Large intestine (tissue), 3 donors: ENCODE measurements around the gene SNRNP48. TPM values are rescaled to one million over a fixed set of nuclear protein-coding genes. Genes with fewer than 3 reads are reported as not detected.

Source experiments
- DNase-seq, 2 donors: peaks; one replicate each; pipeline versions ENCODE4 v3.0.0 to v3.0.0-alpha.2; 2013
- H3K27ac ChIP-seq: one replicate; pipeline ENCODE4 v1.5.1; 2013; ENCODE audit warnings: low read length
- H3K27me3 ChIP-seq: 2 replicates; pipeline ENCODE4 v1.6.1; 2013; ENCODE audit warnings: low read length; ENCODE audit not compliant: control insufficient read depth, insufficient read depth
- H3K36me3 ChIP-seq: 2 replicates; pipeline ENCODE4 v1.6.1; 2013; ENCODE audit warnings: low read length; ENCODE audit not compliant: control insufficient read depth, insufficient read depth
- H3K4me1 ChIP-seq: one replicate; pipeline ENCODE4 v1.6.1; 2013; ENCODE audit warnings: low read length; ENCODE audit not compliant: control insufficient read depth, insufficient read depth
- H3K4me3 ChIP-seq: one replicate; pipeline ENCODE4 v1.5.1; 2013; ENCODE audit warnings: low read length
- H3K9me3 ChIP-seq: one replicate; pipeline ENCODE4 v1.6.1; 2013; ENCODE audit warnings: mild to moderate bottlenecking, low read depth, low read length, moderate library complexity; ENCODE audit not compliant: control insufficient read depth
- WGBS: methylation state at CpG from one replicate; pipeline ENCODE4 v1.1.5; 2013; ENCODE audit warnings: low lambda C conversion rate; ENCODE audit not compliant: insufficient coverage; 5-methylcytosine and 5-hydroxymethylcytosine counted together
- polyA plus RNA-seq: library from polyadenylated mRNA; unstranded; fragments of 120-200 nt; gene quantifications from one replicate; pipeline ENCODE4 v1.2.1, GENCODE V29; 2013

The SNRNP48 gene
- polyA plus RNA-seq, 1 donor, result 18.6 TPM

DNA sequence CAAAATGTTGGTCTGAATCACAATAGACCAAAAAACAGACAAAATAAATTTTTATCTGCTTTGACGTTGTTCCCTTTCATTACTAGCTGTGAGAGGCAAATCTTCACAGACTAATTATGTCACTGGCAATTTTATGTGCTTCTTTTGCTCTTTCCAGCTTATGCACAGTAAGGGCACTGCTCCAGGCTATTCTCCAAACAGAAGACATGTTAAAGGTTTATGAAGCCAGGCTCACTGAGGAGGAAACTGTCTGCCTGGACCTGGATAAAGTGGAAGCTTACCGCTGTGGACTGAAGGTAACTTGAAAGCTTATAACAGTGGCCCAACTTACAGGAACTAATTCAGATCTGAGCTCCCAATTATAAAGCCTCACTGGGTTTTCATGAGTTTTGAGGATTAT, 15.5 kb upstream of the SNRNP48 start:
- Histone ChIP-seq H3K4me3 (no peak overlapping the region), H3K9me3 (no peaks in the 10 kb centered on the region), H3K27me3 (no peaks in the 10 kb centered on the region), H3K27ac (no peak overlapping the region), H3K4me1 (no peaks in the 10 kb centered on the region), H3K36me3 (peaks cover 72% of the 10 kb centered on the region)
- DNase-seq, result no peak
- whole genome bisulfite sequencing, result no CpG with 5 or more reads among the region's 2 CpGs

DNA sequence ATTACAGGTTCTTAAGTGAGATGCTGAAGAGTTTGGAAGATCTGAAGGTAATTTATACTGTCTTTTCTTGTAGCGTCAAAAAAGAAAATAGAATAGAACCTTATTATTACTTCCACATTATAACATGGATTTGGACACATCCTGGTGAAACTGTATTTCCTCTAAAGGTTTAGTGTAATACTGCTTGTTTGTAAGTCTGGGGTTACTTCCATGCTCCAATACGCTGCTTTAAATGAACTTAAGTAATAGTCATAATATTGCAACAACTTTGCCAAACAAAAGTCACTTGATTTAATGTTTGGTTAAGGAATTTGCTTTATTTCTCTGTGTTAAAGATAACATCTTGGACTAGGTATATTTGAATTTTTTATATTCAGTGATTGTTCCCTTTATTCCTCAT, 11.5 kb upstream of the SNRNP48 start:
- Histone ChIP-seq H3K36me3 (peaks cover 69% of the 10 kb centered on the region), H3K27ac (no peak overlapping the region), H3K9me3 (peaks cover 2% of the 10 kb centered on the region), H3K4me1 (no peaks in the 10 kb centered on the region), H3K4me3 (no peak overlapping the region), H3K27me3 (no peaks in the 10 kb centered on the region)
- DNase-seq, result no peak
- WGBS, result 50% methylated on average over 2 of the region's 2 CpGs

DNA sequence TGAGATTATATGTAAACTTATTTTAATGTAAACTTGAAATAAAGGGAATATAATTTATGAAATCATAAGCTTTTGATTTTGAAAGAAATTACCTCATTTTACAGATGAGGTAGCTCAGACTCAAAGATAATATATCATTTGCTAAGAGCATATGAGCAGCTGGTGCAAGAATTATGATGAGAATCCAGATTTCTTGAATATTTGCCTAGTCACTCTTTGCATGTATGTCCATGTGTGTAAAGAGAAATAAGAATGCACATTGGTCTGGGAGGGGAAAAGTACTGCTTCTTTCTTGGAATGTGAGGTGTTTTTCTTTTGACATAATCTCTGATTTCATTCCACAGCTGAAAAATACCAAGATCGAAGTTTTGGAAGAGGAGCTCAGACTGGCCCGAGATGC, 11.1 kb upstream of the SNRNP48 start:
- H3K4me1 ChIP-seq, result no peaks in the 10 kb centered on the region
- DNase-seq, result no peak
- no peak overlapping the region for H3K27ac ChIP-seq
- H3K4me3 ChIP-seq, result no peak overlapping the region
- peaks cover 2% of the 10 kb centered on the region for H3K9me3 ChIP-seq
- H3K27me3 ChIP-seq, result no peaks in the 10 kb centered on the region
- H3K36me3 ChIP-seq, result peaks cover 72% of the 10 kb centered on the region
- 100% methylated on average over 2 of the region's 2 CpGs for WGBS

DNA sequence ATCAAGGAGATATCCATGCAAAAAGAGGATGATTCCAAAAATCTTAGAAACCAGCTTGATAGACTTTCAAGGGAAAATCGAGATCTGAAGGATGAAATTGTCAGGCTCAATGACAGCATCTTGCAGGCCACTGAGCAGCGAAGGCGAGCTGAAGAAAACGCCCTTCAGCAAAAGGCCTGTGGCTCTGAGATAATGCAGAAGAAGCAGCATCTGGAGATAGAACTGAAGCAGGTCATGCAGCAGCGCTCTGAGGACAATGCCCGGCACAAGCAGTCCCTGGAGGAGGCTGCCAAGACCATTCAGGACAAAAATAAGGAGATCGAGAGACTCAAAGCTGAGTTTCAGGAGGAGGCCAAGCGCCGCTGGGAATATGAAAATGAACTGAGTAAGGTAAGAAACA, 10.1 kb upstream of the SNRNP48 start:
- peaks cover 73% of the 10 kb centered on the region for H3K36me3 ChIP-seq

DNA sequence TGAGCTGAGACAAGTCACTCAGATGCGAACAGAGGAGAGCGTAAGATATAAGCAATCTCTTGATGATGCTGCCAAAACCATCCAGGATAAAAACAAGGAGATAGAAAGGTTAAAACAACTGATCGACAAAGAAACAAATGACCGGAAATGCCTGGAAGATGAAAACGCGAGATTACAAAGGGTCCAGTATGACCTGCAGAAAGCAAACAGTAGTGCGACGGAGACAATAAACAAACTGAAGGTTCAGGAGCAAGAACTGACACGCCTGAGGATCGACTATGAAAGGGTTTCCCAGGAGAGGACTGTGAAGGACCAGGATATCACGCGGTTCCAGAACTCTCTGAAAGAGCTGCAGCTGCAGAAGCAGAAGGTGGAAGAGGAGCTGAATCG, 9.5 kb upstream of the SNRNP48 start:
- no peaks in the 10 kb centered on the region for H3K4me1 ChIP-seq
- no peak overlapping the region for H3K27ac ChIP-seq
- no peaks in the 10 kb centered on the region for H3K27me3 ChIP-seq
- peaks cover 74% of the 10 kb centered on the region for H3K36me3 ChIP-seq
- no peak overlapping the region for H3K4me3 ChIP-seq
- DNase-seq, result no peak
- peaks cover 11% of the 10 kb centered on the region for H3K9me3 ChIP-seq
- 87% methylated on average over 6 of the region's 13 CpGs for WGBS

More for the DNA sequence above, 10.1 kb upstream of the SNRNP48 start:
- H3K27ac ChIP-seq, result no peak overlapping the region
- peaks cover 4% of the 10 kb centered on the region for H3K9me3 ChIP-seq
- no peaks in the 10 kb centered on the region for H3K27me3 ChIP-seq
- 100% methylated on average over 1 of the region's 9 CpGs for WGBS
- H3K4me1 ChIP-seq, result no peaks in the 10 kb centered on the region
- H3K4me3 ChIP-seq, result no peak overlapping the region
- DNase-seq, result no peak

DNA sequence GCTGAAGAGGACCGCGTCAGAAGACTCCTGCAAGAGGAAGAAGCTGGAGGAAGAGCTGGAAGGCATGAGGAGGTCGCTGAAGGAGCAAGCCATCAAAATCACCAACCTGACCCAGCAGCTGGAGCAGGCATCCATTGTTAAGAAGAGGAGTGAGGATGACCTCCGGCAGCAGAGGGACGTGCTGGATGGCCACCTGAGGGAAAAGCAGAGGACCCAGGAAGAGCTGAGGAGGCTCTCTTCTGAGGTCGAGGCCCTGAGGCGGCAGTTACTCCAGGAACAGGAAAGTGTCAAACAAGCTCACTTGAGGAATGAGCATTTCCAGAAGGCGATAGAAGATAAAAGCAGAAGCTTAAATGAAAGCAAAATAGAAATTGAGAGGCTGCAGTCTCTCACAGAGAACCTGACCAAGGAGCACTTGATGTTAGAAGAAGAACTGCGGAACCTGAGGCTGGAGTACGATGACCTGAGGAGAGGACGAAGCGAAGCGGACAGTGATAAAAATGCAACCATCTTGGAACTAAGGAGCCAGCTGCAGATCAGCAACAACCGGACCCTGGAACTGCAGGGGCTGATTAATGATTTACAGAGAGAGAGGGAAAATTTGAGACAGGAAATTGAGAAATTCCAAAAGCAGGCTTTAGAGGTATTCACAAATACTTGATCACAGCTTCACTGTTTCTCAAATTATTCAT, 8.9 kb upstream of the SNRNP48 start:
- DNase-seq, result peak in 1 of 2 donors; percentile 34
- Histone ChIP-seq H3K36me3 (peaks cover 76% of the 10 kb centered on the region), H3K27ac (no peak overlapping the region), H3K27me3 (no peaks in the 10 kb centered on the region), H3K9me3 (peaks cover 13% of the 10 kb centered on the region), H3K4me1 (no peaks in the 10 kb centered on the region), H3K4me3 (no peak overlapping the region)
- 81% methylated on average over 3 of the region's 14 CpGs for WGBS

DNA sequence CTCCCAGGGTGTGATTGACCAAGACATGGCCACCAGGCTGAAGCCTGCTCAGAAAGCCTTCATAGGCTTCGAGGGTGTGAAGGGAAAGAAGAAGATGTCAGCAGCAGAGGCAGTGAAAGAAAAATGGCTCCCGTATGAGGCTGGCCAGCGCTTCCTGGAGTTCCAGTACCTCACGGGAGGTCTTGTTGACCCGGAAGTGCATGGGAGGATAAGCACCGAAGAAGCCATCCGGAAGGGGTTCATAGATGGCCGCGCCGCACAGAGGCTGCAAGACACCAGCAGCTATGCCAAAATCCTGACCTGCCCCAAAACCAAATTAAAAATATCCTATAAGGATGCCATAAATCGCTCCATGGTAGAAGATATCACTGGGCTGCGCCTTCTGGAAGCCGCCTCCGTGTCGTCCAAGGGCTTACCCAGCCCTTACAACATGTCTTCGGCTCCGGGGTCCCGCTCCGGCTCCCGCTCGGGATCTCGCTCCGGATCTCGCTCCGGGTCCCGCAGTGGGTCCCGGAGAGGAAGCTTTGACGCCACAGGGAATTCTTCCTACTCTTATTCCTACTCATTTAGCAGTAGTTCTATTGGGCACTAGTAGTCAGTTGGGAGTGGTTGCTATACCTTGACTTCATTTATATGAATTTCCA, 4.6 kb upstream of the SNRNP48 start:
- Histone ChIP-seq H3K27me3 (no peaks in the 10 kb centered on the region), H3K27ac (no peak overlapping the region), H3K36me3 (peaks cover 43% of the 10 kb centered on the region), H3K4me1 (peaks cover 8% of the 10 kb centered on the region), H3K9me3 (peaks cover 13% of the 10 kb centered on the region), H3K4me3 (no peak overlapping the region)
- WGBS, result 80% methylated on average over 1 of the region's 28 CpGs
- DNase-seq, result no peak

DNA sequence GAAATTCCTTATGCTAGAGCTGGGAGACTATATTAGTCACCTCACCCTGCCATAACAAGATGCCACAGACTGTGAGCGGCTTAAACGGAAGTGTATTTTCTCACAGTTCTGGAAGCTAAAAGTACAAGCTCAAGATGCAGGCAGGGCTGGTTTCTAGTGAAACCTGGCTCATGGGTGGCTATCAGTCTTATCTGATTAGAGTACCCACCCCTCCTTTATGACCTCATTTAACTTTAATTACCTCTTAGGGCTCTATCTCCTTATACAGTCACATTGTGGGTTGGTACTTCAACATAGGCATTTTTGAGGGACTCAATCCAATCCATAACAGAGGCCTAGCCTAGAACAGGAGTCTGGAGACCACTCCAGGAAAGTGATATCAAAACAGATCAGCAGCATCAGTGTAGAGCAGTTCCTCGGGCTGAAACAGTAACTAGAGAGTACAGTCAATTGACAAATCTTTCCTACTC, 2.3 kb upstream of the SNRNP48 start:
- H3K9me3 ChIP-seq, result peaks cover 11% of the 10 kb centered on the region
- no peaks in the 10 kb centered on the region for H3K27me3 ChIP-seq
- no CpG with 5 or more reads among the region's 3 CpGs for WGBS
- no peak overlapping the region for H3K4me3 ChIP-seq
- peaks cover 31% of the 10 kb centered on the region for H3K36me3 ChIP-seq
- H3K4me1 ChIP-seq, result peaks cover 15% of the 10 kb centered on the region
- H3K27ac ChIP-seq, result peak overlapping the region; percentile 78
- DNase-seq, result peak; percentile 52 to 83

DNA sequence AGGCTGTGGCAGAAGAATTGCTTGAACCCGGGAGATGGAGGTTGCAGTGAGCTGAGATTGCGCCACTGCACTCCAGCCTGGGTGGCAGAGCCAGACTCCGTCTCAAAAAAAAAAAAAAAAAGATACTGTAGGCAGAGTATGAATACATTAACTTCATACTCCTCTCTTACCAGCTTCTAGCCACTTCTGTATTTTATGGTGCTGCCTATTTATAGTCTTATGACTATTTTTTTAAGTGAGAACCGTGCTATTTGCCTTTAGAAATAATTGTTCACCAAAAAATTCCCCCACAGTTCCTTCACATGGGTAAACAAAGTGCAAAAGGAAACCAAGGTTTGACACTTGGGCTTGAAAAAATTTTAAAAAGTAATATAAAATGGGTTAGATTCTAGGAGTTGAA, 1.5 kb upstream of the SNRNP48 start:
- H3K4me3 ChIP-seq, result no peak overlapping the region
- no peaks in the 10 kb centered on the region for H3K27me3 ChIP-seq
- no peak for DNase-seq
- H3K4me1 ChIP-seq, result peaks cover 15% of the 10 kb centered on the region
- no CpG with 5 or more reads among the region's 4 CpGs for WGBS
- no peak overlapping the region for H3K27ac ChIP-seq
- H3K36me3 ChIP-seq, result peaks cover 22% of the 10 kb centered on the region
- H3K9me3 ChIP-seq, result peaks cover 11% of the 10 kb centered on the region

DNA sequence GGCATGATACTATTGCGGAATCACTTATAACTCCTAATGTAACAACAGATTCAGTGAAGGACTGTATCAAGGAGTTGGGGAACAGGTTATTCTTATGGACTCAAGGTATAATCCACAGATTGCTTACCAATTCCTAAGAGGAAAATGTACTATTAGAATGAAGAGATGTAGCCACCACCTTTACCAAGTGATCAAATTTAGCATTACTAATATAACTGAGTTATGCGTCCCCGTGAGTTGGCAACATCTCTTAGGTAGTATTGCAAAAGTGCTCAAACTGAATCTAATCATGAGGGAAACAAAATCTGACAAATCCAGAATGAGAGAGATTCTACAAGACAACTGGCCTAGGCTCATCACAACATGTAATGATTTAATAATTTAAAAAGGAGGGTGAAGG, 777 bp upstream of the SNRNP48 start:
- Histone ChIP-seq H3K27ac (no peak overlapping the region), H3K27me3 (no peaks in the 10 kb centered on the region), H3K4me1 (peaks cover 15% of the 10 kb centered on the region), H3K9me3 (peaks cover 11% of the 10 kb centered on the region), H3K36me3 (peaks cover 17% of the 10 kb centered on the region), H3K4me3 (no peak overlapping the region)
- DNase-seq, result no peak
- 100% methylated on average over 1 of the region's 3 CpGs for WGBS
